GM18498 (cell line): ENCODE measurements around the gene WDR37.
"Not testable (repeated sequence)": the region's sequence is repeated elsewhere in the genome, so short reads cannot be mapped to it uniquely, and the experiment has no call there.

Experiments
- ATAC-seq: cut with Tn5 transposase; IDR thresholded peaks from one replicate; pipeline ENCODE4 v1.9.1; 2021; ENCODE audit warnings: mild to moderate bottlenecking, moderate library complexity; ENCODE audit not compliant: unreplicated experiment

The WDR37 gene

GRCh38 chr10:1151076-1152033 is 95.2 kb downstream of the WDR37 start:
- no peak for ATAC-seq

- no peak for ATAC-seq
Measured at GRCh38 chr10:1152386-1153250, 96.4 kb downstream of the WDR37 start.

GRCh38 chr10:1153251-1153763 is 97.1 kb downstream of the WDR37 start:
- ATAC-seq: no peak

- ATAC-seq: no peak
Measured at GRCh38 chr10:1153805-1154351, 97.7 kb downstream of the WDR37 start.

GRCh38 chr10:1154531-1155295 is 98.5 kb downstream of the WDR37 start:
- ATAC-seq: no peak

GRCh38 chr10:1155791-1156615 is 99.8 kb downstream of the WDR37 start:
- ATAC-seq: no peak

GRCh38 chr10:1156616-1156886 is 100.4 kb downstream of the WDR37 start:
- ATAC-seq: no peak

GRCh38 chr10:1156921-1157614 is 100.9 kb downstream of the WDR37 start:
- ATAC-seq: no peak

GRCh38 chr10:1157615-1157933 is 101.4 kb downstream of the WDR37 start:
- ATAC-seq: no peak

- ATAC-seq: no peak
Measured at GRCh38 chr10:1158066-1158465, 101.9 kb downstream of the WDR37 start.

GRCh38 chr10:1158536-1158935 is 102.4 kb downstream of the WDR37 start:
- not testable (repeated sequence) for ATAC-seq

- ATAC-seq: peak; percentile 93
Measured at GRCh38 chr10:1159131-1160061, 103.2 kb downstream of the WDR37 start.

GRCh38 chr10:1160561-1161314 is 104.6 kb downstream of the WDR37 start:
- ATAC-seq: no peak

GRCh38 chr10:1161315-1161673 is 105.1 kb downstream of the WDR37 start:
- not testable (repeated sequence) for ATAC-seq

GRCh38 chr10:1162481-1163203 is 106.5 kb downstream of the WDR37 start:
- ATAC-seq: no peak

- ATAC-seq: no peak
Measured at GRCh38 chr10:1163204-1163660, 107.0 kb downstream of the WDR37 start.

- no peak for ATAC-seq
Measured at GRCh38 chr10:1163831-1164230, 107.6 kb downstream of the WDR37 start.
